ENCODE results near the gene ATP11C.
"Not testable (repeated sequence)": the region's sequence is repeated elsewhere in the genome, so short reads cannot be mapped to it uniquely, and the experiment has no call there.

The ATP11C gene

DNA sequence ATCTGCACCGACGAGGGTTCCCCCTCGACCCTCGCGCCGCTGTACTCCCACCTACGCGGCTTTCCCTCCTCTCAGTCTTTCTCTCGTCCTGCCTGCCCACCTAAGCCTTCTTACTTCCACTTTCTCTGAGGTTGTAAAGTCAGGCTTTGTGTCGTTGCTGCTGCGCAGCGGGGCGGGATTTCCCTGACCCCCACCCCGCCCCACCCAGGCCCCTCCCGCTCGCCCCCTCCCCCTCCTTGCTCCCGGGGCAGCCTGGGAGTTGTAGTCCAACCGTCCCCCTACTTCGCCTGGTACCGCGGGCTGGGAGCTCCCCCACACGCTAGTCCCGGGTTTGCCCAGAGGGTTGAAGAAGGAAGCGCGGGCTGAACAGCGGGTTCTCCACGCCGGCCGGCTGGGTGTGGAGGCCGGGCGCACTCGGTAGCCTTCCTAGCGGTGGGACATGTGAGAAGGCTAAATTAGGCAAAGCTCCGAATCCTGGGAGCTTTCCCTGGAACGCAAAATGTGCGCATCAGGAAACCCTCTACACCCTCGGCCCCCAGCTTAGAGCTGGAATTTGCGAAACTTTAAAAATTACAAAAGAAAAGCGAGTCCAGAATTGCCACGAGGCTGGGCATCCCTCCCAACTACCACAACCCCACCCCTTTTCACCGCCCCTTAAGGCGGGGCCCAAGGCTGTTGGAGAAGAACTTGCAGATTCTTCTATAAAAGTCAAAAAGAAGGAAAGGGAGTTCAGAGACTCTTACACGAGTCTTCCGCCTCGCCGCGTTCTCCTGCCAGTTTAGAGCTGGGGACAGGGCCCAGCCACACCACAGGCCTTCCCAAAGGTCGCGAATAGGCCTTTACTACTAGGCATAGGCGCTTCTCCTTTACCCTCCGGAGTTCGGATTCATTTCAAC lies at the start of gene ATP11C:
Gene ATP11C (minus strand): TSS at position 153 of the 896 bp plus-strand sequence. CDS start 1,011 bp downstream, outside the sequence.
- peak; percentile 70 for DNase-seq

DNA sequence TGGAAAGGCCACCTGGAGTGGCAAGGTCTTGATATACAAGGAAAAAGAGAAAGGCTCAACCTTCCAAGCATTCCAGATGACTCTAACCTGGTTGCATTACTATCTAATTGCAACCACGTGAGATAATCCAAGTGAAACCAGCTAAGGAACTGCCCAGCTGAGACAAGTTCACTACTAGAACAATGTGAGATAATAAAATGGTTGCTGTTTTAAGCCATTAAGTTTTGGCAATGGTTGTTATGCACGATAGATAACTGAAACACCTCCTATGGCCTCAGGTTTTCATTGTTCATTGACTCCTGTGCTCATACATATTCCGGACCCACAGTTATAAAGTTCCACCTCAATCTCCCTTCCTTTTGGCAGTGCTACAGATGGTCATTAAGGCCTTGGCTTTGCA lies 41.6 kb upstream of the ATP11C start:
- no peak for DNase-seq

DNA sequence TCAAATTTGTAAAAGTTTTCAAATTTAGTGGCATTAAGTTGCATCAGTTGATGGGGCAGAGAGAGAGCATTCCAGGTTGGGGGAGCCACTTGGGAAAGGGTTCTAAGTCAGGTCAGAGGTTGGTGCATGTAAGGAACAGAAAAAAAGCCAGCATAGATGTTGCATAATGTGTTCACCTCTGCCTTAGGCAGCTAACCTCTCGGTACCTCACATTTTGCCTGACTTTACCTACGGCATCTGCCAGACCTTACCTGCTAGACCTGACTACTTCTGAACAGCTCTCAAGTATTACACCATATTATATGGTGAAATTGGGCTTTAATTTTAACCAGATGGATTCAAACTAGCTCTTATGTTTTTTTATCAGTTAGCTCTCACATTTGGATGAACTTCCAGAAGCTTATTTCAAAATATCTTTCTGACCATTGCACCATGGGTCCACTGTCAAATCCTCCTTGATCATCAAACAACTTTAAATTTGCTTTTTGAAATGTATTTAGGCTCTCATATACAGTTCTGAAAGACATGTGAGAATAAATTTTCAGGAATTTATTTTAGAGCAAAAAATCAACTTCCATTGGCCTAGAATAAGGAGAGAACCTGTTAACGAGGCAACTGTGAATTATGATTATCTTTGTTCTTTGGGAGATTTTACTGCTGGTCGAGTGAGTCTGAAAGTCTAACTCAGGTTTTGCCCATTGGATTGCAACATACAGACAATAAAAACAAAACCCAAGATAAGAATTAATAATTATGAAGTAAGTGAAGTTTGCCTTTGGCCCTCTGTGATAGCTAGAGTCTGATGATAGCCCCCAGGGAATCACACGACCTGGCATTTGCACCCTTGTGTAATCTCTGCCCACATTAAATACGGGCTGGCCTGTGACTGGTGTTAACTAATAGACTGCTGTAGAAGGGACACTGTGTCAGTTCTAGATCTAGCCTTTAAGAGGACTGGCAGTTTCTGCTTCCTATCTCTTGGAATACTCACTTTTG lies 40.1 kb upstream of the ATP11C start:
- DNase-seq = no peak

DNA sequence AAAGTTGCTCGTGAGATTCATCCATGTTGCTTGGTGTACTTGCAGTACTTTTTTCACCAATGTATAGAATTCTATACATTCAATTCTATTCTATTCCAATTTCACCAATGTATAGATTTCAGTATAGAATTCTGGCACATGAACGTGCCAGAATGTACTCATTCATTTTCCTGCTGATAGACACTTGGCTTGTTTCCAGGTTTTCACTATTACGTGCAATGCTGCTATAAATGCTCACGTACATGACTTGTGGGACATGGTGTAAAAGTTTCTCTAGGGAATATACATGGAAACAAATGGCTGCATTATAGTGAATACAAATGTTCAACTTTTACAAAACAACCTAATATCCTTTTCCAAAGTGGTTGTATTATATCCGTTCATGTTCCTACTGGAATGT lies 39.3 kb upstream of the ATP11C start:
- DNase-seq = no peak

DNA sequence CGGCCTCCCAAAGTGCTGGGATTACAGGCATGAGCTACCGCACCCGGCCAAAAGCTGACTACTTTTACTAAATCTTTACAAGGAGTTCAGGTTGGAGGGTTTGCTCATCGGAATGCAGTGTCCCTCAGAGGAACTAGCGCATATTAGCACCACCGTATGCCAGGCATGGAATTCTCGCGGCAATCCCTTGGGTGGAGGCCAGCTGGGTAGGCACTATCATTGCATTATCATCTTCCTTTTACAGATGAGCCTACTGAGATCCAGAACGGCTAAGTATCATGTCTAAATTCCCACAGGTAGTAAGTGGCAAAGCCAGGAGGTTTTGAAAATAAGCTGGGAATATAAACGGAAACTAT lies 38.5 kb upstream of the ATP11C start:
- DNase-seq = no peak

DNA sequence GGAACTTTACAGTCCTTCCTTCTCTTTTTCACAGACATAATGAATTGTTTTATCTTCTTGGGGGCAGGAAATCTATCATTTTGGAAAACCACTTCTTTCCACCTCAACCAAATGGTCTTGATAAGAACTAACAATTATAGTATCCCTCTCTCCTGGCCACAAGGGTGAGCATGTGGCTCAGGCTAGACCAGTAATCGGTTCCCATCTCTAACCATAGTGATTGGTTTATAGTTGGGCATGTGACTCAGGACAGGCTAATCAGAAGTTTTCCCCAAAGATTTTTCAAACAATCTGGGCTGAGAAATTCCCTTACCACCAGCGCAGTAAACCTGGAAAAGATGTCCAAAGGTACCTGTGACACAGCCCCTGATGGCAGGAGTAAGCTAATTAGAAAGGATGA lies 36.4 kb upstream of the ATP11C start:
- no peak for DNase-seq

DNA sequence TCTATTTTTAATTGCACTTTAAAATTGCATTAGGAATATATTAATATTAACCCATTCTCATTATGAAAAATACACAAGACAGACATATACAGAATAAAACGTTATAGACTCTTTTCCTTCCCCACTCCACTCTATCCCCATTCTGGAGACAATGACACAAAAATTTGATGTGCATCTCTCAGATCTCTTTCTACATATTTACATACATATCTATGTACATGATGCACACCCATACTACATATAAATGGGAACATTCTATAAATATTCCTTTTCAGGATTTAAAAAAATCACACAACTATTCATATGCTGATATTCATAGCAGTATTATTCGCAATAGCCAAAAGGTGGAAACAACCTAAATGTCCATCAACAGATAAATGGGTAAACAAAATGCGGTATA lies 34.9 kb upstream of the ATP11C start:
- DNase-seq = no peak

DNA sequence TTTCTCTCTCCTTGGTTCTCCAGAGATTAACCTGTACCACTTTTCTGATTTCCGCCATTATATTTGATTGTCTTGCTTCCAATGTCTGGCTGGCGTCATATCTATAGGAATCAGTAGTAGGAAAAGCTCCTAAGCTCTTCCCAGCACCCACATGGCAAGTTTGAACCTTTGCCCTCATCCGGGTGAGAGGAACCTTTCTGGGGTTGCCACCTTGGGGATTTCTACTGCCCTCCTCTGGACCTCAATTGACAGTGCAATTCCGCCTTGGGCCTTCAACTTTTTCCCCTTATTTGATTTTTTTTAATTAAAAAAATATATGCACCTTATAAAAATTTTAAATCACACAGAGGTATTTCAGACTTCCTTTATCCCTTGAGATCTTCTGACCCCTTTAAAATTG lies 34.4 kb upstream of the ATP11C start:
- DNase-seq = no peak

DNA sequence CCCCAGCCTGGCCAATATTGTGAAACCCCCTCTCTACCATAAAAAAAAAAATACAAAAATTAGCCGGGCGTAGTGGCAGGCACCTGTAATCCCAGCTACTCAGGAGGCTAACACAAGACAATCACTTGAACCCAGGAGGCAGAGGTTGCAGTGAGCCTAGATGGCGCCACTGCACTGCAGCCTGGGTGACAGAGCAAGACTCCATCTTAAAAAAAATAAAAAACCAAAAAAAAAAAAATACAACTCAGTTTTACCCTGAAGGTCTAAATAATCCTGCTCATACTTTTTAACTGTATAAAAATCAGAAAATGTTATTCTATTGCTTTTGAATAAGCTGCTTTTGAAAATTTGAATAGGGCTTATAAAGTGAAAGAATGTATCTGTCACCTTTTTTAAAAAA lies 33.3 kb upstream of the ATP11C start:
- DNase-seq = not testable (repeated sequence)

DNA sequence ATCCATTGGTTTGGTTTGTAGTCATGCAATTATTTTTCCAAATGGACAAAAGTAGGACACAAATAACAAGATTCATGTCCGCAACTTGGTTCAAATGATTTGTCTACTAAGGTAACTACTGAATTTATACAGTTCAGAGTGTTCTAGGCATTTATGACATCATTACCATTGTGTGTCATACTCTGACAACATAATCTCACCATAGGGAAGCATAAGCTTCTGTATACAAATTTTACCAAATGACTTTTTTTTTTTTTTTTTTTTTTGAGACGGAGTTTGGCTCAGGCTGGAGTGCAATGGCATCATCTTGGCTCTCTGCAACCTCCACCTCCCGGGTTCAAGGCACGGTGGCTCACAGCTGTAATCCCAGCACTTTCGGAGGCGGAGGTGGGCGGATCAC lies 32.6 kb upstream of the ATP11C start, which contains the start of gene CXorf66:
Gene CXorf66 (minus strand): TSS at position 101 of the 400 bp plus-strand sequence. CDS start 25 bp downstream, at position 76.
- no peak for DNase-seq

DNA sequence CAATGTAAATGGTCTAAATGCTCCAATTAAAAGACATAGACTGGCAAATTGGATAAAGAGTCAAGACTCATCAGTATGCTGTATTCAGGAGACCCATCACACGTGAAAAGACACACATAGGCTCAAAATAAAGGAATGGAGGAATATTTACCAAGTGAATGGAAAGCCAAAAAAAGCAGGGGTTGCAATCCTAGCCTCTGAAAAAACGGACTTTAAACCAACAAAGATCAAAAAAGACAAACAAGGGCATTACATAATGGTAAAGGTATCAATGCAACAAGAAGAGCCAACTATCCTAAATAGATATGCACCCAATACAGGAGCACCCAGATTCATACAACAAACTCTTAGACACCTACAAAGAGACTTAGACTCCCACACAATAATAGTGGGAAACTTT lies 28.2 kb upstream of the ATP11C start:
- DNase-seq = not testable (repeated sequence)

DNA sequence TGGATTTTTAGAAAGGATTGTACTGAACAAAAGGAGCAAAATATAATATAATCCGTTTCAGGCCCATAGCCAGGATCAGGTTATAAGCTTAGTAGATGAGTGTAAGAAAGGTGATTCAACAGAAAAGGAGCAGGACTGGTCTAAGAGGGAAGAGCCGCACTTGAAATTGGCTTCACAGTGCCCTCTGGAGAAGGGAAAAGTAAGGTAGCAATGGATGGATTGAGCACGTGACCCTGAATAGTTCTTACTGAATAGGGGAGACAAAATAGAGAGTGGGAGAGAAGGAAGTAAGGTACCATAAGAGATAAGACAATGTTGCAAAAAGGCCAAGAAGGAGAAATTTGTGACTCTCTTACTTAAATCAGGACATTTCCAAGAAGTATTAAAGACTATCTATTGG lies 16.9 kb upstream of the ATP11C start:
- no peak for DNase-seq

DNA sequence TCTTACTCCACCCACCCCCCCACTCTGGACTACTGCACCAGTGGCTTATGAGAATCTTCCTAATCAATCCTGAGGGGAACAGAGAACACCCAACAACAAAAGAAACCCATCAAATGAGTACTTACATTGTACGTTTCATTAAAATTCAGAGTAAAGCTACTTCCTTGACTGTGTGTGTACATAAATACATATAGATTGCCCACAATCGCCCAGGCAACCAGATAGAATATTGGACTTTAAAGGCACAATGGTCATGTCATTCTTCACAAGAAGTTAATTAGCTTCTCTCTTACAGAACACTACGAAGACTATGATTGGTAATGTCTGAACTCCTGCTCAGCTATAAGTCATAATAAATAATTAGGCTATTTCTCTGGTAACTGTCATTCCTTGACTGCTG lies 12.2 kb upstream of the ATP11C start:
- DNase-seq = no peak

DNA sequence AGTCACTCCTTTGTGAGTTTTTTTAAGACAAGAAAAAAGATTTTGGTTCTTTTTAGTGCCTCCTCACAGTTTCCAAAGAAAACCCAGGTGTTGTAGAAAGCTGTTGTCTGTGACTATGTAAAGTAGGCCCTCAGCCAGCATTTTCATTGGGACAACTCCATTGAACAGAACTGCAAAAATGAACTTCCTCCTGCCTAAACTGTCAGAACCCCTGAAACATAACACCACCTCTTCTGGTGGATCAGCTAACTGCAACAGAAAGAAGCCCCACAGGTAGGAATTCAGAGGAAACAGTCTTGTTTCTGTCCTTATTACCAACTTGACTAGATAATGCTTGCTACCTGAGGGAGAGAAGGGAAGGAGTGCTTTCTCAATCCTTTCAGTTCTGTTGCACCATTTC lies 3.4 kb upstream of the ATP11C start:
- no peak for DNase-seq

DNA sequence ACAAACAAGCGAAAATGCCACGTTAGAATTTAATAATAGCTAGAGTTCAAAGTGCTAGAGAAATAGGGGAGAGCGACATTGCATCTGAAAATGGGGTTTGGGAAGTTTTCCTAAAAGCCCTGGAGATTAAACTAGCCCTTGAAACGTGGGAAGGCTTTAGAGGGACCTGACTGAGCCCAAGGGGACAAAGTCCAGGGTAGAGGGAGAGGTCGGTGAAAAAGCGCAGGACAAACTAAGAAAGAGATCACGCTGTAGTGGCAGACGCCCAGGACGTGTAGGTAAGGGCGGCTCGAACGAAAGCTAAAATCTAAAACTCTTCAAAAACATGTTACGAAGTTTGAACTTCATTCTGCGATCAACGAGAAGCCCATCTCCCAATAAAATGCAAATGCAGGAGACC lies 1.1 kb upstream of the ATP11C start:
- DNase-seq = no peak

DNA sequence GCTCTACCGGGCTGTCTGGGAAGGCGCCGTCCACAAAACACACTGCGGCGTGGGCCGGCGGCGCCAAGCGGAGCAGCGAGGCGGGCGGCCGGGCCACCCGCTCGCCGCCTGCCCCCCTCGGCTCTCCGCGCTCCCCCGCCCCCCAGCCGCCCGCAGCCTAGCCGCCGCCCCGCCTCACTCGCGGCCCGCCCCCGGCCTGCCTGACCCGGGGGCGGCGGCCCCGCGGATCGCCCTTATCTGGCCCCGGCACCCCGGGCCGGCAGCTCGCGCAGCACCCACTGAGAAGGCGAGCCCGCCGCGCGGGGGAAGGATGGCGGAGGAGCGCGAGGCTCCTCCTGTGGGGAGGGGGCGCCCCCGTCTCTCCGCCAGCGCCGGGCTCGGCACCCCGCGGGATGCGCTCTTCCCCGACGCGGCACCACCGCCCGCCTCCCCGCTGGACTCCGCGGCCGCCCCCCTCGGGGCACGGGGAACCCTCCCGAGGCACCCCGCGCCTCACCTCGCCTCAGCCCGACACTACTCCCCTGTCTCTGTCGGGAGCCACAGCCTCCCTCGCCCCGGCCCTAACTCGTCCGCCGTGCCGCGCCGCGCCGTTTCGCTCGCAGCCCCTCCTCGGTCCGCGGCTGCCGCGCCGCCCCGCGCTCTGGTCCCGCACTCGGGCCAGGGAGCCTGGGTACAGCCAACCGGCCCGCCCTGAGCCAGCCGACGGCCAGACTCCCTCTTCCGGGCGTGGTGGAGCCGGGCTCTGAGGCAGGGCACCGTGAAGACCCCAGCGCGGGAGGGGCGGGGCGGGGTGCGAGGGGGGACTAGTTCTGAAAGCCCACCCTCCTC lies 566 bp downstream of the ATP11C start:
- no peak for DNase-seq

DNA sequence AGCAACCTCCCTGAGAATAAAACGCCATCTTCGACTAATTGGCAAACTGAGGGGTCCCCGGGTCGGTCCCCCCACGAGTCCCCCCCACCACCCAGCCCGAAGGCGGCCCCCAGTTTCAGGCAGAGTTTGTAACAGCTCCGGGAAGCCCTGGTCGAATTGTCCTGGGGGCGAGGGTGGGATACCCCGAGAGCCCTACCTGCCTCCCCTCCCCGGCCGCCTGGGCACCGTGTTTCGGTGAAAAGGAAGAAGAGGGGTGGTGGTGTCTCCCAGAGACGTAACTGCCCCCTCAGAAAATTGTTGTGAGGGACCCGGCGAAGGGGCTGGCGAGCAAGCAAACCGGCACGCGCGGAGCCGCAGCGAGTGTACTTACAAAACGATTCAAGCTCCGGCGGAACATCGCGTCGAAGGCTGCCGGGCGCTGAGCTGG lies 1.2 kb downstream of the ATP11C start:
- DNase-seq = no peak

DNA sequence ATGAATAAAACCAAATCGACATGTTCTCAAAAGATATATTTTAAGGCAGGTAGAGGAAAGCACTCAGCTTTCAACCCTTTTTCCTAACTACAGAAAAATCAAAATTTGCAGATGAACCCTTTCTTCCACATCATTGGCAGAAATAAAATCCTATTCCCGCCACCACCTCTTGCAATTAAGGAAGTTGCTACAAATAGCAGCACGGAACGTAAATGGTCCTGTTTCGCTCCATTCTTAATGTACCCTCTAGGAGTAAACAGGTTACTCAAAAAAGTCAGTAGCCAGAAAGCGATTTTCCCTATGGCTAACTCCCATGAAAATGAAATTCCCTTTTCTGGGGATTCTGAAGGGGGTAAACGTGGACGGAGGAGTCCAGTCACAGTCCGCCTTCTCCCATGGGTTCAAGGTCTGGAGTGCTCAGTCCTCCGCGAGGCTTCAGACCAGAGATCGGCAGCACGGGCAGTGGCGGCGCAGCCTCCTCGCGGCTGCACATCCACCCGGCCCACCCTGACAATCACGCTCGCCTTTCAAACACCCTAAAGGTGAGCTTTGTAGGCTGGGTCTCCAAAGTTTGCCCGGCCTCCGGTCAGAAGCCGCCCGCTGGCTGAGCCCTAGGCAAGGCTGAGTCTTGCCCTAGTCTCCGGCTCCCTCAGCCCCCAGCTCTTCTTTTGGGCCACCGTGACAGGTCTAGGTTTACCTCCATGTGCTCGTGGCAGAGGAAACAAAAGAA lies 1.8 kb downstream of the ATP11C start:
- DNase-seq = peak; percentile 15

DNA sequence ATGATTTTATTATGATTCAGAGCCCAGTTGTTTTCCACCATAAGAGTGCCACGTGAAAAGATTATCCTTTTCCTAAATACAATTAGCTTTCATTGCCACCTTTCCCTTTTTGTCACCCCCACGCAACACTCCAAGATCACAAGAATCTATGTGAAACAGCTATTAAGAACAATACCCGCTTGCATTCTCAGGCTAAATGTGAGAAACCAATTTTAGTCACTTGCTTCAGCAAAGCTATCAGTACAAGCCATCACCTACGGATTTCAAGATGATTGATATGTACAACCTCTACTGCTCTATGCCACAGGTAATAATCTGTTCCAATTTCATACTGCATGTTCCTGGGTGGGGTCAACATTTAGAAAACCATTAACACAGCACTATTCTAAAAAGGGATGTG lies 2.5 kb downstream of the ATP11C start:
- DNase-seq = no peak

DNA sequence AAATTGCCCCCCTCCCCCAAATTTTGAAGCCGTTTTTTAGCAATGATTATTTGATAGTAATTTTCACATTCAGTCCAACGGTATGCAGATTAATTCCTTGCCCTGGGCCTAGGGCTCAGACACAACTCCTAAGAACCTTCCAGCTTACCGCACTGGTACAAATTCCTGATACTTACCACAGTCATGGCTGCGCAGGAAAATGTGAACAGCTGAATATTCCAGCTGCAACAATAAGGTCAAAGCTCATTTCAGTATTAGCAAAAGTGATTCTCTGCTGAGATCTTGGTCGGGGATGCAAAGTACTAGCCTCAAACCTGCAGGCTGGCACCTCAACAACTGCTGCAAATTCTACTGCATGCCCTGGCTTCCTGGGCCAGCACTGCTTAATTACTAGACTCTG lies 3.0 kb downstream of the ATP11C start:
- DNase-seq = no peak

DNA sequence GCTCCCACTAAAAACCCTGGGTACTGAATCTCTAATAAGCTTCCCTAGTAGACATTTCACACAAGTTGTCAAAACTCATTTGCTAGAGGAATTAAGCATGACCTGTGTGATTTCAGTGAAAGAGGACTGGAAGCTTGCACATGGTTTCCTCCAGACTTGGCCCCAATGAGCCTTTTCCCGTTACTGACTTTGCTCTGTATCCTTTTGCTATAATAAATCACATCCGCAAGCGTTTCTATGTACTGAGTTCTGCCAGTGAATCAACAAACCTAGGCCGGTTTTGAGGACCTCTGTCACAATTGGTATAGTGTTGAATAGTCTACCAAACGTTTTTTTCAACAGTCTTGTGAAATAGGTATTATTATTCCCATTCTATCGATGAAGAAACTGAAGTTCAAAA lies 8.2 kb downstream of the ATP11C start:
- no peak for DNase-seq

Data from NCI-H1694 treated with DMSO at 0.1 percent for 48 hours (cell line).